Measurements from ENCODE around the gene MAPRE2. TPM values are rescaled to one million over a fixed set of nuclear protein-coding genes. Genes with fewer than 3 reads are reported as not detected.
"Not testable (repeated sequence)": the region's sequence is repeated elsewhere in the genome, so short reads cannot be mapped to it uniquely, and the experiment has no call there.

MAPRE2 gene
- total RNA-seq, 2 experiments from 2014 or later = 40.2 to 49.0 TPM

DNA sequence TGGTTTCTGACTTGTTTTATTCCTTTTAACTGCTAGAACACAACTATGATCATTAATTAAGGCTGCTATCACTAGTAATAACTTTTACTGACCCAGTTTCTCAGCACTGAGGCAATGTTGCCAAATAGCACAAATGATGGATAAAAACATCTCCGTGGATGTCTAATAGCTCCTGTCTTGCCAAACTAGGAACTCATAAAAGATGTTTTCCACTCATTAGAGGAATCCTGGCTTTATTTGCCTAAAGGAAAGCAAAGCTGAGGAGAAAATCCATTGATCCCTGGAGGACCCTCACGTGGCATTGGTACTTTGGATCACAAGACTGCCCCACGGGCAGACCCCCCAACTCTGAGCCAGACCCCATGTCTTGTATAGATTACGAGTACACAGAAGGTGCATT lies 103.5 kb downstream of the MAPRE2 start:
- Mint-ChIP-seq H3K9me3 (ENCODE audit: low read depth) (peaks cover 8% of the 10 kb centered on the region), H3K27me3 (no peaks in the 10 kb centered on the region), H3K27ac (no peak overlapping the region), H3K4me3 (no peak overlapping the region), H3K4me1 (peaks cover 4% of the 10 kb centered on the region), H3K36me3 (peaks cover 29% of the 10 kb centered on the region)
- DNase-seq (no peak), ATAC-seq (no peak)
- CTCF ChIA-PET = interaction anchor here (0.6 to 0.8 kb wide), 2 partner anchors 30 to 414 kb away, joined by 3 read pairs; no protein-coding TSS in a partner anchor

DNA sequence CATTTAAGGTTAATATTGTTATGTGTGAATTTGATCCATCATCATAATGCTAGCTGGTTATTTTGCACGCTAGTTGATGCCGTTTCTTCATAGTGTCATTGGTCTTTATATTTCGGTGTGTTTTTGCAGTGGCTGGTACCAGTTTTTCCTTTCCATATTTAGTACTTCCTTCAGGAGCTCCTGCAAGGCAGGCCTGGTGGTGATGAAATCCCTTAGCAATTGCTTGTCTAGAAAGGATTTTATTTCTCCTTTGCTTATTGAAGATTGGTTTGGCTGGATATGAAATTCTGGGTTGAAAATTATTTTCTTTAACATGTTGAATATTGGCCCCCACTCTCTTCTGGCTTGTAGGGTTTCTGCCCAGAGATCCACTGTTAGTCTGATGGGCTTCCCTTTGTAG lies 109.0 kb downstream of the MAPRE2 start:
- not testable (repeated sequence) for DNase-seq; H3K27me3 Mint-ChIP-seq; H3K27ac Mint-ChIP-seq; H3K4me3 Mint-ChIP-seq; ATAC-seq; H3K9me3 Mint-ChIP-seq (ENCODE audit: low read depth)
- Mint-ChIP-seq H3K36me3 (peaks cover 19% of the 10 kb centered on the region), H3K4me1 (peaks cover 12% of the 10 kb centered on the region)
- CTCF ChIA-PET = interaction anchor here (1.1 kb wide), 1 partner anchor 123 kb away, joined by 3 read pairs; no protein-coding TSS in a partner anchor

DNA sequence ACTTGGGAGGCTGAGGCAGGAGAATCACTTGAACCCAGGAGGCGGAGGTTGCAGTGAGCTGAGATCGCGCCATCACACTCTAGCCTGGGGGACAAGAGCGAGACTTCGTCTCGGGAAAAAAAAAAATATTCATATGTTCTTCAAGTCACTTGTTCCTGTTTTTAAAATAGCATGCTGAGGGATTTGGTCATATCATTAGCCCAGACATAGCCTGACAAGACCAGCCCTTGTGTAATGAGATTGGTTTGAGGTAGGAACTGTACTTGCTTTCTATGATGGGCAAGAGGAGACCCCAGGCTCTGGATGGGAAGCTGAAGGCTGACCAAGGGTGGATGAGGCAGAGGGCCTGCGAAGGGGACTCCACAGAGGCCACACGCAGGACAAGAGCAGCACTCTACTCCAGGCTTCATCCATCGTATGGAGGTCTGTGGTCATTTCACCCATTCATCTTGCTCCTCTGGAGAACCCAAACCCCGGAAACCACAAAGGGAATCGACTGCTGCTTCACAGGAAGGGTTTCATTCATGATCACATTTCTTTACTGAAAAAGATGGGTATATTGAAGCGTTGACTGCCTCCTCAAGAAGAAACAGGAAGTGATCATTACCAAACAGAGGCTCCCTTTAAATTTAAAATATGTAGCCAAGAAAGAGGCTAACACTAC lies 112.5 kb downstream of the MAPRE2 start:
- Mint-ChIP-seq H3K27ac (no peak overlapping the region), H3K4me3 (no peak overlapping the region), H3K36me3 (peaks cover 8% of the 10 kb centered on the region), H3K9me3 (ENCODE audit: low read depth) (peaks cover 6% of the 10 kb centered on the region), H3K27me3 (no peaks in the 10 kb centered on the region), H3K4me1 (peaks cover 24% of the 10 kb centered on the region)
- CTCF ChIA-PET = interaction anchor here (1.0 to 1.2 kb wide), 2 partner anchors 11 to 125 kb away, joined by 3 read pairs; no protein-coding TSS in a partner anchor
- no peak for ATAC-seq
- no peak for DNase-seq

DNA sequence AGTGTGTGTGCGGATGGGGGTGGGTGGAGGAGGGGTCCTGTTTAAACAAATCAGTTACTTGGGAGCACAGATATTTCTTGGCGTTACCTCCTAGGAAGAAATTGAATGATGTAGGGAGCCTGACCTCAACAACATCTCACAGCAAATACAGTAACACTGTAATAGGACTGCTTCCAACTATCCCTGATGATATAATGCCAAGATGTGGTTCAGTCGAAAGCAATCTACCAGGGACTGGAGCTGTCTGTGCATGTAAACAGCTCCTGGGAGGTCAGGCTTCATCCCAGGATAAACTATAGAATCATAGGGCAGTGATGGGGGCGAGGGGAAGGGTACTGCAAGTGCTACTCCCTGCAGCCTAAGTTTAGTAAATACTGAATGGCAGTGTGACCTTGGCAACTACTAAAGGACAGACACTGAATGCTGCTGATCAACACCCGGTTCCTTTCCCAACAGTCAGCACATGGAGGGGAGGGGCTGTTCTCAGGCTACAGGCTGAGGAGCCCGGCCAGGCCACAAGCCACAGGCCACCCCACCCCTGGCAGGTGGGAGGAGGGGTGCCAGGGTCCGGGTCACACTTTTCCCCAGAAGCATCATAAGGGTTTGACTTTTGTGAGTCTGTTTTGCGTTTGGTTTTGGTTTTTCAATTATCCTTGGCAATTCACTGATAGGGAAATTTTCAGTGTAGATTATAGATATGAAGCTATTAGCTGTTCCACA lies 114.3 kb downstream of the MAPRE2 start:
- Mint-ChIP-seq H3K4me3 (no peak overlapping the region), H3K36me3 (peaks cover 6% of the 10 kb centered on the region), H3K4me1 (peaks cover 36% of the 10 kb centered on the region), H3K27me3 (no peaks in the 10 kb centered on the region), H3K9me3 (ENCODE audit: low read depth) (no peaks in the 10 kb centered on the region), H3K27ac (no peak overlapping the region)
- DNase-seq (no peak), ATAC-seq (no peak)
- CTCF ChIA-PET = no interaction called here

DNA sequence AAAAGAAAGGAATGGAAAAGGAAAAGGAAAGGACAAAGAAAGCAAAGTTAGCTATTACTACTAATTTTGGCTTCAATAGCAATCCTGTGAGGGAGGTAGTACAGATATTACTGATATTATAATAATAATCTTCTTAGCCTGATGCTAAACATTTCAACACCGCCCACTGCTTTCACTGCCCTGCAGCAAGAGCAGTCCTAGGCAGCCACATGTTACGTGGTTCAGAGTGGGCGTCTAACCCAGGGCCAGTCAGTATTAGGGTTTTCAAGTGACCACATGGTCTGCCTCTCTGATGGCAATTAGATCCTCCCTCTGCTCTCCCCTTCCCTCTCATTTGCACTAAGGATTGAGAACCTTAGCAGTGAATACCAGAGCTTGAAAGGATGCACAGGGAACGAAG lies 116.0 kb downstream of the MAPRE2 start:
- DNase-seq (no peak), ATAC-seq (no peak)
- Mint-ChIP-seq H3K9me3 (ENCODE audit: low read depth) (no peaks in the 10 kb centered on the region), H3K27me3 (no peaks in the 10 kb centered on the region), H3K27ac (no peak overlapping the region), H3K36me3 (peaks cover 6% of the 10 kb centered on the region), H3K4me3 (no peak overlapping the region), H3K4me1 (peaks cover 36% of the 10 kb centered on the region)
- CTCF ChIA-PET = no interaction called here

DNA sequence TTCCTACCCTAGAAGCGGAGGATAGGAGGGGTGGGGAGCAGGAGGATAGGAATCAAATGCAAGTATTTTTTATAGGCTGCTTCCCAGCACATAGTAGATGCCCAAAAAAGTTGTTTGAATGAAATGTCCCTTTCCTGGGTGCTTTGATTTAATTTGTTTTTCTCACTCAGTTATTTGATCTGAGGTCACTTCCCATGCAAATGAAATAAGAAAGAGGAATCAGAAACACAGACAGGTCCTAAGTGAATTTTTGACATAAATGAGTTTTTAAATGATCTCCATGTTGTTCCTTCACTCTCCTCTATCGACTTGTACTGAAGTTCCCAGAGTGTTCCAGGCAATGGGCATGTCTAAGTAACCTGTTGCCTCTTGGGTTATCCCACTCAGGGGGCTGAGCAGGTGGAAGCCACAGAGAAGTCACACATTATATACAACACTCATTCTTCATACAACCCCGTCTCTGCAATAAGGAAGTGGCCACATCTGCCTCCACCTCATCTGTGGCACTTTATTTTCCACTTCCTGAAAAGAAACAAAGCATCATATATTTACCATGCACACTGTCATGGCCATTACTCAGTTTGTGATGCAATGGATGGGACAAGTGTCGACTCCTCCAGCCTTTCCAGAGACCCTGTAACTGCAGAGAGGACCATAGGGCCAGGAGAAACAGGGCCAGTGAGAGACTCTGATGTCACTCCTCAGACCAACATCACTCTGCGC lies 117.7 kb downstream of the MAPRE2 start:
- Mint-ChIP-seq H3K9me3 (ENCODE audit: low read depth) (no peaks in the 10 kb centered on the region), H3K27ac (peak overlapping the region; percentile 83), H3K4me1 (peaks cover 31% of the 10 kb centered on the region), H3K36me3 (peaks cover 6% of the 10 kb centered on the region), H3K27me3 (no peaks in the 10 kb centered on the region), H3K4me3 (no peak overlapping the region)
- CTCF ChIA-PET = interaction anchor here (0.7 to 0.9 kb wide), 2 partner anchors 12 to 15 kb away, joined by 3 to 4 read pairs; no protein-coding TSS in a partner anchor
- DNase-seq (peak; percentile 70), ATAC-seq (peak; percentile 86)

DNA sequence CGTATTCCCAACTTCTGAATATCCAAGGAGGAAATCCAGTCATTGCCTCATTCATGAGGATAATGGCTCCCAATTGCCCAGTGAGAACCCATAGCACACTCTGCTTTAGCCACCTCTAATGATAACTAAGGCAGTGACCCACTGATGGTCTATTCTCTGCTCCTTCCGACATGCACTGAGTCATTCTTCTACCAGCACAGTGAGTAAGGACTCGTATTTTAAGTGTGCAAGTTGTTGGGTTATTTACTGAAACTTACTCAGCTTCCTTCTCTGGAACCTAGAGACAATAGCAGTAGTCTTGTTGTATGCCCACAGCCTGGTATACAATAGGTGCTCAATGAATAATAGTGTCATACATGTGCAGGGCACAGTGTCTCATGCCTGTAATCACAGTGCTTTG lies 118.6 kb downstream of the MAPRE2 start:
- no peaks in the 10 kb centered on the region for H3K9me3 Mint-ChIP-seq (ENCODE audit: low read depth)
- peak overlapping the region; percentile 83 for H3K27ac Mint-ChIP-seq
- peaks cover 6% of the 10 kb centered on the region for H3K36me3 Mint-ChIP-seq
- H3K4me3 Mint-ChIP-seq = no peak overlapping the region
- CTCF ChIA-PET = interaction anchor here (0.7 to 0.9 kb wide), 2 partner anchors 11 to 16 kb away, joined by 3 to 4 read pairs; no protein-coding TSS in a partner anchor
- DNase-seq (no peak), ATAC-seq (peak; percentile 63)
- H3K4me1 Mint-ChIP-seq = peaks cover 23% of the 10 kb centered on the region
- H3K27me3 Mint-ChIP-seq = no peaks in the 10 kb centered on the region

DNA sequence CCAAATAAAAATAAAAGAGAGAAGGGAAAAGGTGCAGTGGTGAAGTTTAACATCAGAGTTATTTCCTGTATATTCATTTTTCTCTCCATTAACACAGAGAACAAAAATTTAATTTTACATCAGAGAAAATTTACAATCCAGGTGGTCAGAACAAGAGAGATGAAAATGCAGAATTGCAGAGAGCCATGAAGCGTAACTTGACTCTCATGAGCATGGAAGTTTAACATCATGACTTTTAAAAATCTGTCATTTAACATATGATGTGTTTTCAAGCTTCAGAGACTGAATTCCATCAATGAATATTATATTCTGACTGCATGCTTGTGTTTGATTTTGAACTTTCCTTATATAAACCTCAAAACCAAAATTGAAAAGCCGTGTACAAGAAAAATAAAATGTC lies 120.3 kb downstream of the MAPRE2 start:
- no peak overlapping the region for H3K4me3 Mint-ChIP-seq
- H3K4me1 Mint-ChIP-seq = peaks cover 19% of the 10 kb centered on the region
- H3K27ac Mint-ChIP-seq = no peak overlapping the region
- H3K9me3 Mint-ChIP-seq (ENCODE audit: low read depth) = no peaks in the 10 kb centered on the region
- ATAC-seq = no peak
- CTCF ChIA-PET = interaction anchor here (0.8 kb wide), 1 partner anchor 9 kb away, joined by 3 read pairs; no protein-coding TSS in a partner anchor
- peaks cover 6% of the 10 kb centered on the region for H3K36me3 Mint-ChIP-seq
- no peaks in the 10 kb centered on the region for H3K27me3 Mint-ChIP-seq
- DNase-seq = no peak

DNA sequence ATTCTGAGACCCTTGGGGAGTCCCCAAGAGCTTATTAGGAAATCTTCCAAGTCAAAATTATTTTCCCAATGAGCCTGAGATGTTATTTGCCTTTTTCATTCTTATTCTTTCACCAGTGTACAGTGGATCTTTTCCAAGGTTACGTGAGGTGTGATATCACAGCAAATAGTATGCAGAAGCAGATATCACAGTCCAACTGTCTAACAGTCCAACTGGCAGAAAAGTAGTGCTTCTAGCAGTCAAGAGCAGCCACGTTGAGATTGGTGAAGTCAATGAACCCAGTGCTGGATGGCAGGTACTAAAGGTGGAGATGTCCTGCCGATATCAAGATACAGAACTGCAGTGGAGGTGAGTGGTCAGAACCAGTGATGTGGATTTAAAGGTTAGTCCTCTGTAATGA lies 120.7 kb downstream of the MAPRE2 start:
- Mint-ChIP-seq H3K27me3 (no peaks in the 10 kb centered on the region), H3K27ac (no peak overlapping the region), H3K9me3 (ENCODE audit: low read depth) (no peaks in the 10 kb centered on the region), H3K36me3 (peaks cover 6% of the 10 kb centered on the region), H3K4me1 (peaks cover 19% of the 10 kb centered on the region), H3K4me3 (no peak overlapping the region)
- DNase-seq = no peak
- no peak for ATAC-seq
- CTCF ChIA-PET = no interaction called here

DNA sequence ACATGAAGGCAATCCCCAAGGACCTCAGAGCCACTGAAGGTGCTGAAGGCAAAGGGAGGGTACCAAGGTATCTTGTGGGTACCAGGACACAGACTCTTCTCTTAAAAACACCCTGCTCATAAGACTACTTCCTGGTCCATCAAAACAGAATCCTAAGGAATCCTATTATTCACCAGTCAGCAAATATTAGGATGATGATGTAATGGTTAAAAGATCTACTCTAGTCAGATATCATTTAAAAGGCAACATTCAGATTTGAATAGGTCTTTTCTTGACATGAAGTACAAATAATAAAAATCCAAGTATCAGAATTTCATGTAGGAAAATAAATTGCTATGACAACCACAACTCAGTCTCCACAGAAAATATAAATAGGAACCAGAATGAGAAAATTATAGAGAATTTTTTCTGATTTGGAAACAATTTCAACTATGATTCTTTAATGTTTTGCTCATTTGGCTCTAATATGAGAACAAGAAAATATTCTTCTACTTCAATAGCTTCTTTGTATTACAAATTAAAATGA lies 121.9 kb downstream of the MAPRE2 start:
- Mint-ChIP-seq H3K4me3 (no peak overlapping the region), H3K4me1 (peaks cover 16% of the 10 kb centered on the region), H3K9me3 (ENCODE audit: low read depth) (no peaks in the 10 kb centered on the region), H3K27ac (no peak overlapping the region), H3K36me3 (peaks cover 6% of the 10 kb centered on the region), H3K27me3 (peaks cover 3% of the 10 kb centered on the region)
- ATAC-seq = no peak
- DNase-seq = no peak
- CTCF ChIA-PET = no interaction called here

DNA sequence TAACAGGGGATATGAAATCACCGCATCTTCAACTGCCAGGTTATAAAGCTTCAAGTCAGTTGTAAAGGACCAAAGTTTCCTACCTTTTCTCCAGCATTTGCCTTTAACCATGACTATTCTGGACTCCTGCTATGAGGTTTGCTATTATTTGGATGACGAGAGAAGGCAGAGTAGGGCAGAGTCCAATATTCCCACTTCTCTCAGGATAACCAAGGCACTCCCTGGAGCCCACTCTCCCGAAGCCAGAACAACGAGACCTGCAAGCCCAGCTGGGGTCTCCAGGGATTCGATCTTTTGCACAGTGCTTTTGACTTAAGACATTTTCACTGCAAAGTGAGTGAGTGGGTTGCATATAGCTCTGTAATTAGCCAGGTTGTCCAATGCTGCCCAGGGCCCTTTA lies 122.5 kb downstream of the MAPRE2 start:
- Mint-ChIP-seq H3K4me3 (no peak overlapping the region), H3K4me1 (peaks cover 12% of the 10 kb centered on the region), H3K9me3 (ENCODE audit: low read depth) (no peaks in the 10 kb centered on the region), H3K27ac (no peak overlapping the region), H3K27me3 (peaks cover 4% of the 10 kb centered on the region), H3K36me3 (peaks cover 6% of the 10 kb centered on the region)
- DNase-seq = no peak
- CTCF ChIA-PET = no interaction called here
- no peak for ATAC-seq

DNA sequence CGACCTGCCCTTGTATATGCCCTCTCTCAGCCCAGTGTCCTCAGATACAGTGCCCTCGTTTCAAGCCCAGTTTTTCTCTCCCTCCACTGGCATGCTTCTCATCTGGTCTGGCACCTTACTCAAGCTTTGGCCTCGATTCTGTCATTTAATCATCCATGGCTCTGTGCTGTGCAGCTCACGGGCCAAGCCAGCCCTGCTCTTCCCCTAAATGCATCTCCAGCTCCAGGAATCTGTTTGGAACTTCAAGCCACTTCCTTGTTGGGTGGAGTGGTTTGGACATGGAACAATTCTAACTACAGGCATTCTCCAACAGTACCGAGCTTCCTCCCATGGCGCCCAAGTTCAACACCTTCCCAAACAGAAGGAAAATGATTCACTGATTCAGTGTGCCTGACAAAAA lies 122.9 kb downstream of the MAPRE2 start:
- Mint-ChIP-seq H3K4me1 (peaks cover 8% of the 10 kb centered on the region), H3K9me3 (ENCODE audit: low read depth) (no peaks in the 10 kb centered on the region), H3K27ac (no peak overlapping the region), H3K27me3 (peaks cover 4% of the 10 kb centered on the region), H3K36me3 (peaks cover 3% of the 10 kb centered on the region), H3K4me3 (no peak overlapping the region)
- no peak for DNase-seq
- CTCF ChIA-PET = no interaction called here
- no peak for ATAC-seq

DNA sequence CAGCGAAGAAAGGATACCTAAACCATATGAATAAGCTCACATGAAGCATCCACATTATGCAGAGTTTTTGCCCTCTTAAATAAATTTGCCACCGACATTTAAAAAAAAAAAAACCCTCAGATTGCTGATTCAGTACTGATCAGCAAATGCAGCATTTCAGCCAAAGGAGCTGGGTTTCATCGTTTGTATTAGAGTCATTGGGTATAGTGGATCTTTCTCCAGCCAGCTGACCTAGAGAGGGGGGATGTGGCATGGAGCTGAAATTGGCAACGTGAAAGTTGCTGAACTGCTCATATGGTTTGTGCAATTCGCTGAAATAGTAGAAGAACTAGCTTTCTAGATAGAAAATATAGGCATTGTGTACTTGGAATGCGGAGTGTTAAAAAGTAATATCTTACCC lies 126.1 kb downstream of the MAPRE2 start:
- no peak overlapping the region for H3K4me3 Mint-ChIP-seq
- H3K4me1 Mint-ChIP-seq = no peaks in the 10 kb centered on the region
- CTCF ChIA-PET = interaction anchor here (1.1 kb wide), 1 partner anchor 13 kb away, joined by 3 read pairs; no protein-coding TSS in a partner anchor
- H3K9me3 Mint-ChIP-seq (ENCODE audit: low read depth) = no peaks in the 10 kb centered on the region
- DNase-seq = no peak
- ATAC-seq = no peak
- H3K36me3 Mint-ChIP-seq = no peaks in the 10 kb centered on the region
- H3K27ac Mint-ChIP-seq = no peak overlapping the region
- peaks cover 4% of the 10 kb centered on the region for H3K27me3 Mint-ChIP-seq

All from activated CD8-positive, alpha-beta memory T cell treated with anti-CD3 and anti-CD28 coated beads, Interleukin-2, amount 10 ng/mL, durations not matched to agents 7 days and 5 days (primary cell).